NOMO-1 (cell line): ENCODE results near the gene ZNF217.
"Not testable (repeated sequence)": the region's sequence is repeated elsewhere in the genome, so short reads cannot be mapped to it uniquely, and the experiment has no call there.

ENCODE experiments used
- DNase-seq, 2 experiments: peaks; one replicate each; lab custom pipeline; 2025; ENCODE audit not compliant: unreplicated experiment in 2 of 2; lab: John Stamatoyannopoulos, UW

The ZNF217 gene

GRCh38 chr20:53598140-53599043, 4.8 kb upstream of the ZNF217 start:
- DNase-seq = no peak

- DNase-seq = no peak
These were observed 4.0 kb upstream of the ZNF217 start for GRCh38 chr20:53597521-53598120.

- DNase-seq = no peak
These were observed 3.4 kb upstream of the ZNF217 start for GRCh38 chr20:53597030-53597482.

GRCh38 chr20:53596189-53597001, 2.8 kb upstream of the ZNF217 start:
- DNase-seq = not testable (repeated sequence)

- DNase-seq = not testable (repeated sequence)
These were observed 2.1 kb upstream of the ZNF217 start for GRCh38 chr20:53595742-53596141.

- no peak for DNase-seq
These were observed 1.4 kb upstream of the ZNF217 start for GRCh38 chr20:53595018-53595378.

- DNase-seq = peak; percentile 80 to 86
These were observed 704 bp upstream of the ZNF217 start for GRCh38 chr20:53594068-53595017.

- no peak for DNase-seq
These were observed 610 bp downstream of the ZNF217 start for GRCh38 chr20:53592992-53593465.

- DNase-seq = peak; percentile 23 to 40
These were observed 1.1 kb downstream of the ZNF217 start for GRCh38 chr20:53592454-53592991.

GRCh38 chr20:53591941-53592441, 1.6 kb downstream of the ZNF217 start:
- not testable (repeated sequence) for DNase-seq

- not testable (repeated sequence) for DNase-seq
These were observed 2.4 kb downstream of the ZNF217 start for GRCh38 chr20:53591206-53591741.

- peak in 1 of 2 experiments; percentile 40 for DNase-seq
These were observed 3.0 kb downstream of the ZNF217 start for GRCh38 chr20:53590608-53591007.

GRCh38 chr20:53590122-53590521, 3.5 kb downstream of the ZNF217 start:
- not testable (repeated sequence) for DNase-seq

- DNase-seq = not testable (repeated sequence)
These were observed 4.1 kb downstream of the ZNF217 start for GRCh38 chr20:53589321-53590065.

GRCh38 chr20:53587157-53587703, 6.4 kb downstream of the ZNF217 start:
- not testable (repeated sequence) for DNase-seq

- DNase-seq = no peak
These were observed 7.0 kb downstream of the ZNF217 start for GRCh38 chr20:53586640-53587039.

GRCh38 chr20:53585910-53586309, 7.7 kb downstream of the ZNF217 start:
- DNase-seq = not testable (repeated sequence)

- DNase-seq = peak in 1 of 2 experiments; percentile 17
These were observed 8.6 kb downstream of the ZNF217 start for GRCh38 chr20:53585004-53585569.
